Head of caudate nucleus (tissue), 42 donors: ENCODE measurements around the gene SLC38A1.
"Not testable (repeated sequence)": the region's sequence is repeated elsewhere in the genome, so short reads cannot be mapped to it uniquely, and the experiment has no call there.

Experiments used
- DNase-seq, 42 donors: peaks; one replicate each; pipeline versions ENCODE4 v3.0.0 to v3.0.0-alpha.2; 2020 to 2021; ENCODE audit warnings: mixed read lengths in 7 of 42
- intact Hi-C: fragments of 100-400 bp; cut with DNase I; formaldehyde crosslinking; loops from one replicate; pipeline ENCODE4 v1.15.0; 2022

SLC38A1 gene

GRCh38 chr12:46266382-46266791, 2.5 kb downstream of the SLC38A1 start:
- intact Hi-C loops: no loop called here
- peak in 17 of 42 donors; percentile 3 to 56 (median 22) for DNase-seq

DNA sequence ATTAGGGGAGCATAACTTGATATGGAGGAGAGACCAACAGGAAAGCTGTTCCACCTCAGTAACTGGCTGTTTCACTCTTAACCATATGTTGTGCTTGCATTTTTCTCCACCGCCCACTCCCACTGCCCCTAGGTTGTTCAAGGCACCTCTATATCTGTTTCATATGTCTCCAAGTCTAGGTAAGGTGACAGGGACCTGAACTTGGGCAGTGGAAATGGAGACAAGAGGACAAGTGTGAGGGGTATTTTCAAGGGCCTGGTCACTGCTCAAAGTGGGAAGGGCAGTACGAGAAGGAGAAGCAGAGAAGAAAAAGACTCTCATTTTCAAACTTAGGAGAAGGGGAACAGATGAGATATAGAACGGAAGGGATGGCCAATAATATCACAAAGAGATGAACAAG, 3.1 kb downstream of the SLC38A1 start:
- intact Hi-C loops: no loop called here
- no peak for DNase-seq

DNA sequence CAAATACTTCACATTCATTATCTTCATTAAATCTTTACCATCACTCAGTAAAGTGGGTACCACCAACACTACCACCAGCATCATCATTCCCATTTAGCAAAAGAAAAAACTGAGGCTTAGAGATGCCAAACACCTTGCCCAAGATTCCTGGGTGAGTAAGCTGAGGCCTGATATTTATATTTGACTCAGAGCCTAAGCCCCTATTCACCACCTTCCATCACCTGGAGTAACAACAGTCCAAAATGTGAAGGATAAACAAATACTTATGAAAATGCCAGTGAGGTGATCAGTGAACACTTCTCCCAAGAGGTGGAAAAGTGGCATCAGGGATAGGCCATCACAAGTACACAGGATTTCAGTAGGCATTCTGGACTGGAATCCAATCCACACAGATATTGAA, 3.7 kb downstream of the SLC38A1 start:
- intact Hi-C loops: no loop called here
- no peak for DNase-seq

- no peak for DNase-seq
- intact Hi-C loops: no loop called here
These were observed 4.8 kb downstream of the SLC38A1 start for GRCh38 chr12:46264057-46264456.

DNA sequence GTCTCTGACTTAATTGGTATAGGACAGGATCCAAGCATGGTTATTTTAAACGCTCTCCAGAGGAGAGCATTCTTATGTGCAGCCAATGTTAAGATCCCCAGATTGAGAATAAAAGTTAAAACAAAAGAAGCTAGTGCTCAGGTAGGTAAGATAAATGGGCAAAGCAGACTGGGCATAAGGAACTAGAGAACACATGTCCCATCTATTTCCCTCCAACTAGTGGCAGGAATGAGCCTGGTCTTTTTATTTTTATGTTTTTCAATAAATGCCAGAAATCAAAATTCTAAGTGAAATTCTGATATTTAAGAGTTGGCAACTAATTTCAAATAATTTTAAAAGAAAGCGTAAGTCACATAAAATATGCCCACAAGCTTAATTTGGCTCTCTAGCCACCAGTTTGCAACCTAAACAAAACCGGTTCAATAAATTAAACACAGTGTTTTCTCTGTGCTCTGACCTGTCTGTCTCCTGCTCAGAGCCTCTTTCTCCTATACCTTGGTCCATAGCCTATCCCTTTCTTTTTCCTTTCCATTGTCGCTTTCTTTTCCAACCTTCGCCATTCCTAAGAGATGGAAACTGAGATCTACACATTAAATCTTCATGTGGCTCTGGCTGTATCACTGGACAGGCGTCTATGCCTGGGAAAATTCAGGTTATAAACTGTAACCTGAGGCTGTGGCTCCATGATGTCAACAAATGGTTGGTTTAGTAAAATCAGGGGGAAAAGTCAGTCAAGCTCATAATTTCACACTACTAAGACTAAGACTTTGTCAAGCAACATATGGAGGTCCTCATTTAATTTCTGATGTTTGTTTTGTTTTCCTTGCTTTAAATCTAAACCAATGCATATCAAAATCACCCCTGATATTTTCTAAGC, 5.5 kb downstream of the SLC38A1 start:
- intact Hi-C loops: no loop called here
- no peak for DNase-seq

GRCh38 chr12:46261646-46262045, 7.2 kb downstream of the SLC38A1 start:
- no peak for DNase-seq
- intact Hi-C loops: no loop called here

DNA sequence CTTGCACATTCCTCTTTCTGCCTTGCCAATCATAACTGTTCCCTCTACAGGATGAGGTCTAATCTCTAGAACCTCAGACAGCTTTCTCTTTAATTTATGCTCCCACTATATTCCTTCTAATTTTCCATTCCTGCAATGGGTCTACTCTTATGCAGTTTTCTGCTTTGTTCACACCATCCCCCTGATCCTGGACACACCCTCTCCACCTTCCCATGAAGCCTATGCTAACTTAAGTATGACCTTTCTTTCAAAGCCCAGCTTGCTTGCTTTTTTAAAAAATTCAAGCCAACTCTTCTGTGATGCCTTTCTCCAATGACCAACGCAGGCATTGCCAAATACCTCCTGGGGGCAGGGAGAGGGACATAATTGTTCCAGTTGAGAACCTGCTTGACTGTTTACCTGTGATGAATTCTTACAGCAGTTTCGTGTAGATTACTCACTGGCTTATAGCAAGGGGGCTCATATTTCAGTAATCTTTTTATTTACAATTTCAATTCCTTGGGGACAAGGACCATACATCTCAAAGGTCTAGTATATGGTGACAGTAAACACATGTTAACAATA, 7.8 kb downstream of the SLC38A1 start:
- DNase-seq: no peak
- intact Hi-C loops: no loop called here

DNA sequence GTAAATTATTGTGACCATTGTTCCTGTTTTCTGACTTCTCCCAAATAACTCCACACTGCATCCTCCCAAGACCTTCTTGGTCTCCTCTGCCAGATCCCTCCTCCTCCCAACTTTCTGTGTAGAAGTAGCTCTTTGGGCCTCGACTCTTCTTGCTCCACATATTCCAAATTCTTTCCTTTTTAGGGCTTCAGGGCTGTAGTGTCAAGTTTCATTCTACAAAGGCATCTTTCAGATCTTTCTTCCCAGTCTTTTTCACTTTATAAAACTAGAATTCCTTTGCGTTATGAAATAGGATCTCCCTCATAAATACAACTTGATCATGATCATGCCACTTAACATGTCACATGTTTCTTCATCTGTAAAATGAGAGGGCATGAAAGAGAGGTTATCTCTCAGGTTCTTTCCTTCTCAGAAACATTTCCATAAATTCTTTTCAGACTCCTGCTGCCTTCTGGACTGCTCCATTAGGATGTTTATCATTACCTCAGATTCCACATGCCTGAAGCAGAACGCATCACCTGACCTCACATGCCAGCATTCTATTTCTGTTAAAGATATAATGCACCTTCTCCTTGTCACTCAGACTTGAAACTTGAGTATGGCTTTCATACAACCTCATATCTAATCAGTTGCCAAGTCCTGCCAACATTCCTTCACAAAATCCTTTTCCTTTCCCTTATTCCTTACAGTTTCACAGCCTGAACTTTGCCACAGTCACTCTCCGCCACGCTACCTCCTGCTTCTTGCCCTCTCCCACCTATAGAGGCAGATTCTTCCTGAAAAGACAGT, 8.5 kb downstream of the SLC38A1 start:
- intact Hi-C loops: no loop called here
- no peak for DNase-seq

DNA sequence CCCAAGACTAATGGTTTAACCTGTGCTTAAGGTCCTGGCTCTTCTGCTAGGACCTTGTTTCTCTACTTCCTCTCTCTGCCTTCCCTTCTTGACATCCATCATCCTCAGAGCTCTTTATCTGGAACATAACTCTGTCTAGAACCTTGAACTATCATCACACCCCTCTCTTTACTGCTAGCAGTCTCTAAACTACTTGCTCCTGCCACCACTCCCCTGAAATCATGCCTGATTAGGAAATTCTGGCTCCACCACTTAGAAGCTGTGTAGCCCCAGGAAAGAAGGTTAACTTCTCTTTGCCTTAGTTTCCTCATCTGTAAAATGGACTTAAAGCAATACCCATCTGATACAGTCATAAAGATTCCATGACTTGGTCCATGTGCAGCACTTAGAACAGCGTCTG, 9.1 kb downstream of the SLC38A1 start:
- intact Hi-C loops: no loop called here

GRCh38 chr12:46259071-46259470, 9.8 kb downstream of the SLC38A1 start:
- DNase-seq: no peak
- intact Hi-C loops: no loop called here

More for the DNA sequence above, 9.1 kb downstream of the SLC38A1 start:
- DNase-seq: no peak

DNA sequence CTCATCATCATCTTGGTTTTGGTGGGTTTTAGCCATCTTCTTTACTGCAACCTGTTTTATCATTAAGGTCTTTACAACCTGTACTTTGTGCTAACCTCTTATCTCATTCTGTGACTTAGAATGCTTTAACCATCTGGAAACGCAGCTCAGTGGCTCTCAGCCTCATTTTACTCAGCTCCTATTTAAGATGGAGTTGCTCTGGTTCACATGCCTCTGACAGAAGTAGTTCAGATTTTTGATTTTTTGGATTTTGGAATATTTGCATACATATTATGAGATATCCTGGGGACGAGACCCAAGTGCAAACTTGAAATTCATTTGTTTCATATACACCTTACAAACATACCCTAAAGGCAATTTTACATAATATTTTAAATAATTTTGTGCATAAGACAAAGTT, 10.7 kb downstream of the SLC38A1 start:
- DNase-seq: no peak
- intact Hi-C loops: no loop called here

GRCh38 chr12:46256942-46257341, 11.9 kb downstream of the SLC38A1 start:
- no peak for DNase-seq
- intact Hi-C loops: no loop called here

- DNase-seq: no peak
- intact Hi-C loops: no loop called here
These were observed 15.2 kb downstream of the SLC38A1 start for GRCh38 chr12:46253544-46254162.

GRCh38 chr12:46251994-46252393, 16.8 kb downstream of the SLC38A1 start:
- intact Hi-C loops: not testable (repeated sequence)

GRCh38 chr12:46249960-46250359, 18.9 kb downstream of the SLC38A1 start:
- intact Hi-C loops, DNase-seq: not testable (repeated sequence)

More at GRCh38 chr12:46251994-46252393, 16.8 kb downstream of the SLC38A1 start:
- DNase-seq: not testable (repeated sequence)

GRCh38 chr12:46246021-46246700, 22.7 kb downstream of the SLC38A1 start:
- DNase-seq: no peak
- intact Hi-C loops: no loop called here

DNA sequence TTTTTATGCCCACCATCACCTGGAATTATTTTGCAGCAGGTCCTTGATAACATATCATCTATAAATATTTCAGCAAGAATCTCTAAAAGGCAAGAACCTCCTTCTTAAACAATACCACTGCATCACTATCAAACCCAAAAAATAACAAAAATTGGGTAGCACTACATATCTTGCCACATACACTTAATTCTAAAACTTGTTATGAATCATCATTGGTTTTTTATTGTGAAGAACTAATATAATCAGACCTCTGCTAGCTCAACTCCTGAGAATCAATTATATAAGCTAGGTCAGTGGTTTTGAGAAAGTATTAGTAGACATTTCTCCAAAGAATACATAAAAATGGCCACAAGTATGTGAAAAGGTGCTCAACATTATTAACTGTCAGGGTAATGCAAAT, 23.8 kb downstream of the SLC38A1 start:
- intact Hi-C loops: no loop called here
- DNase-seq: no peak

GRCh38 chr12:46244273-46244915, 24.4 kb downstream of the SLC38A1 start:
- no peak for DNase-seq
- intact Hi-C loops: no loop called here
